PC-9 (cell line): ENCODE measurements around the gene INPP5A. TPM values are rescaled to one million over a fixed set of nuclear protein-coding genes. Genes with fewer than 3 reads are reported as not detected.

ENCODE experiments used
- BruUV-seq: library from RNA; stranded (reverse); fragments of 400-500 nt; replicated peaks from 2 replicates; lab custom pipeline; 2021; lab: Mats Ljungman, UMichigan
- CTCF ChIA-PET: fragments of 300-600 bp; sonication (Branson Sonifier 250); formaldehyde crosslinking; loops from one replicate; lab custom pipeline; 2022; ENCODE audit warnings: antibody characterized with exemption; lab: Charles Lee
- POLR2A ChIA-PET: fragments of 300-600 bp; sonication (Branson Sonifier 250); formaldehyde crosslinking; loops from one replicate; lab custom pipeline; 2022; ENCODE audit warnings: antibody characterized with exemption; ENCODE audit not compliant: unreplicated experiment; lab: Charles Lee
- DNase-seq, 2 experiments: peaks; one replicate each; pipeline versions ENCODE4 v3.0.0 to v3.0.0-alpha.2; 2015 to 2022; ENCODE audit warnings: mixed read lengths in 1 of 2
- H2AFZ ChIP-seq: fragments of 200-600 bp; sonication (generic); 2 replicates; pipeline ENCODE4 v1.8.1; 2017; ENCODE audit warnings: antibody characterized with exemption
- H3F3A ChIP-seq: fragments of 200-600 bp; sonication (generic); 2 replicates; pipeline ENCODE4 v1.8.1; 2017; ENCODE audit warnings: antibody characterized with exemption, mild to moderate bottlenecking, low read depth; ENCODE audit not compliant: insufficient read depth
- H3K27ac ChIP-seq: fragments of 200-600 bp; sonication (generic); 2 replicates; pipeline ENCODE4 v1.6.1; 2016; ENCODE audit warnings: mixed run types
- H3K27me3 ChIP-seq: fragments of 200-600 bp; sonication (generic); 2 replicates; pipeline ENCODE4 v1.6.1; 2016; ENCODE audit warnings: low read depth, mixed run types; ENCODE audit not compliant: insufficient read depth
- H3K36me3 ChIP-seq: fragments of 200-600 bp; sonication (generic); 2 replicates; pipeline ENCODE4 v1.6.1; 2016; ENCODE audit warnings: low read depth, mixed run types
- H3K4me1 ChIP-seq: fragments of 200-600 bp; sonication (generic); replicated peaks from 2 replicates; pipeline ENCODE4 v1.6.1; 2016; ENCODE audit warnings: mixed run types; ENCODE audit not compliant: insufficient read depth
- H3K4me2 ChIP-seq: fragments of 200-600 bp; sonication (generic); 2 replicates; pipeline ENCODE4 v1.6.1; 2017; ENCODE audit warnings: mixed run types
- H3K4me3 ChIP-seq: fragments of 200-600 bp; sonication (generic); 2 replicates; pipeline ENCODE4 v1.6.1; 2016; ENCODE audit warnings: mixed run types
- H3K79me2 ChIP-seq: fragments of 200-600 bp; sonication (generic); 2 replicates; pipeline ENCODE4 v1.6.1; 2017; ENCODE audit warnings: low read depth, mixed run types
- H3K9me2 ChIP-seq: fragments of 200-600 bp; sonication (generic); 2 replicates; pipeline ENCODE4 v1.8.1; 2017; ENCODE audit warnings: mild to moderate bottlenecking; ENCODE audit not compliant: insufficient read depth
- H3K9me3 ChIP-seq: fragments of 200-600 bp; sonication (generic); 2 replicates; pipeline ENCODE4 v1.8.1; 2016; ENCODE audit warnings: low read depth; ENCODE audit not compliant: insufficient read depth
- H4K20me1 ChIP-seq: fragments of 200-600 bp; sonication (generic); 2 replicates; pipeline ENCODE4 v1.8.1; 2017; ENCODE audit not compliant: insufficient read depth
- EZH2 ChIP-seq: fragments of 200-600 bp; sonication (generic); IDR thresholded peaks from 2 replicates; pipeline ENCODE4 v1.8.0; 2017; ENCODE audit warnings: antibody characterized with exemption, low read depth
- intact Hi-C: fragments of 100-400 bp; cut with micrococcal nuclease; formaldehyde crosslinking; loops from one replicate; pipeline ENCODE4 v1.10.0; 2022; ENCODE audit not compliant: unreplicated experiment
- total RNA-seq: library from RNA; stranded (reverse); gene quantifications from 2 replicates; pipeline ENCODE4 v1.2.3, GENCODE V29; 2021
- TF ChIP-seq, protein P1 (sequence below): fragments of 200-600 bp; sonication (generic); conservative IDR thresholded peaks from 2 replicates; pipeline ENCODE4 v1.6.1; 2017; ENCODE audit warnings: mixed run types, antibody characterized with exemption, mild to moderate bottlenecking, moderate library complexity

The INPP5A gene
- total RNA-seq, 1 experiment from 2014 or later: 18.4 TPM

- no peak overlapping the region for H3K27ac ChIP-seq
- BruUV-seq: no TSS peak
- H3K4me2 ChIP-seq: no peak overlapping the region
- no peak for DNase-seq
- no peaks in the 10 kb centered on the region for H3K36me3 ChIP-seq
- ChIA-PET CTCF (no interaction called here), POLR2A (no interaction called here)
- no peak overlapping the region for H2AFZ ChIP-seq
- H4K20me1 ChIP-seq: no peaks in the 10 kb centered on the region
- intact Hi-C loops: no loop called here
- no peaks in the 10 kb centered on the region for H3F3A ChIP-seq
- no peaks in the 10 kb centered on the region for H3K79me2 ChIP-seq
- H3K27me3 ChIP-seq: no peaks in the 10 kb centered on the region
- H3K9me3 ChIP-seq: no peaks in the 10 kb centered on the region
- H3K4me3 ChIP-seq: no peak overlapping the region
- no peak for TF ChIP-seq EZH2
- TF ChIP-seq, protein P1, sequence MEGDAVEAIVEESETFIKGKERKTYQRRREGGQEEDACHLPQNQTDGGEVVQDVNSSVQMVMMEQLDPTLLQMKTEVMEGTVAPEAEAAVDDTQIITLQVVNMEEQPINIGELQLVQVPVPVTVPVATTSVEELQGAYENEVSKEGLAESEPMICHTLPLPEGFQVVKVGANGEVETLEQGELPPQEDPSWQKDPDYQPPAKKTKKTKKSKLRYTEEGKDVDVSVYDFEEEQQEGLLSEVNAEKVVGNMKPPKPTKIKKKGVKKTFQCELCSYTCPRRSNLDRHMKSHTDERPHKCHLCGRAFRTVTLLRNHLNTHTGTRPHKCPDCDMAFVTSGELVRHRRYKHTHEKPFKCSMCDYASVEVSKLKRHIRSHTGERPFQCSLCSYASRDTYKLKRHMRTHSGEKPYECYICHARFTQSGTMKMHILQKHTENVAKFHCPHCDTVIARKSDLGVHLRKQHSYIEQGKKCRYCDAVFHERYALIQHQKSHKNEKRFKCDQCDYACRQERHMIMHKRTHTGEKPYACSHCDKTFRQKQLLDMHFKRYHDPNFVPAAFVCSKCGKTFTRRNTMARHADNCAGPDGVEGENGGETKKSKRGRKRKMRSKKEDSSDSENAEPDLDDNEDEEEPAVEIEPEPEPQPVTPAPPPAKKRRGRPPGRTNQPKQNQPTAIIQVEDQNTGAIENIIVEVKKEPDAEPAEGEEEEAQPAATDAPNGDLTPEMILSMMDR: no peak
- no peaks in the 10 kb centered on the region for H3K4me1 ChIP-seq
- H3K9me2 ChIP-seq: no peaks in the 10 kb centered on the region
These were observed 19.4 kb downstream of the INPP5A start for GRCh38 chr10:132556994-132557441.

DNA sequence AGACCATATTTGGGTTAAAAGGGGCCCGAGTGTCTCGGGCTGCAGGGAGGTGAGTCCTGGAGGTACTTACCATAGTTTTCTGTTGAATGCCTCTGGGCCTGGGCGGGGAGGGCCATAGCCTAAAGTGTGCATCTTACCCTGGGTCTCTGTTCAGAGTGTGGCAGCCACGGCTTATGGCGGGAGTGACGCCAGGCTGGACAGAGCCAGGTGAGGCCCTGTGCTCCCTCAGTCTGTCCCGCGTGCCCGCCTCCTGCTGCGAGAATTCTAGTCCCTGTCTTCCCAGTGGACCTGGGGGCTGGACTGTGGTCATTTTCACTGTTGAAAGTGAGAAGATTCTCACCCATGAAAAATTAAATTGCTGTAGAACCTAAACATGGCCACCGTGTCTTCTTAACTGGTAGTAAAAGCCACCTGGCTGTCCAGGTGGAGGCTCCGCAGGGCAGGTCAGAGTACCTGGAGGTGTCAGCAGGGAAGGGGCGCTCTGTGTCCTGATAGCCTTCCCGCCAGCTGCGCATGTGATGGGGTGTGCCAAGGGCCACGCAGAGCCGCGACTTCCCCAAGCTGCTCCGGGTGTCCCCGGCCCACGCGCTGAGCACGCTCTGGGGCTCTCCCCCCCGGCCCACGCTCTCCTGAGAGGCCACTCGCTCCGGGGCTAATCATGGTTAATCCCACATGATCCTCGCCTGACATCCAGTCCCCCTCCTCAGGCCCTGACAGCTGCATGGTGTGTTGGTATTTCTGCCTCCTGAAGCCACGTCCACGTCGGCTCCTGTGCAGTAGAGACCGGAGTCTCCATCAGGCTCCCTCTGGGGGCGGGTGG lies 20.3 kb downstream of the INPP5A start:
- ChIA-PET POLR2A (no interaction called here), CTCF (no interaction called here)
- H3K9me2 ChIP-seq: no peaks in the 10 kb centered on the region
- no peaks in the 10 kb centered on the region for H3K9me3 ChIP-seq
- no peaks in the 10 kb centered on the region for H3K27me3 ChIP-seq
- BruUV-seq: no TSS peak
- H3K36me3 ChIP-seq: no peaks in the 10 kb centered on the region
- DNase-seq: no peak
- intact Hi-C loops: no loop called here
- H4K20me1 ChIP-seq: no peaks in the 10 kb centered on the region
- no peaks in the 10 kb centered on the region for H3K79me2 ChIP-seq
- no peak overlapping the region for H3K27ac ChIP-seq
- no peak overlapping the region for H3K4me3 ChIP-seq
- H3F3A ChIP-seq: no peaks in the 10 kb centered on the region
- no peak for TF ChIP-seq EZH2
- TF ChIP-seq, protein P1: no peak
- no peaks in the 10 kb centered on the region for H3K4me1 ChIP-seq
- no peak overlapping the region for H2AFZ ChIP-seq
- H3K4me2 ChIP-seq: no peak overlapping the region

DNA sequence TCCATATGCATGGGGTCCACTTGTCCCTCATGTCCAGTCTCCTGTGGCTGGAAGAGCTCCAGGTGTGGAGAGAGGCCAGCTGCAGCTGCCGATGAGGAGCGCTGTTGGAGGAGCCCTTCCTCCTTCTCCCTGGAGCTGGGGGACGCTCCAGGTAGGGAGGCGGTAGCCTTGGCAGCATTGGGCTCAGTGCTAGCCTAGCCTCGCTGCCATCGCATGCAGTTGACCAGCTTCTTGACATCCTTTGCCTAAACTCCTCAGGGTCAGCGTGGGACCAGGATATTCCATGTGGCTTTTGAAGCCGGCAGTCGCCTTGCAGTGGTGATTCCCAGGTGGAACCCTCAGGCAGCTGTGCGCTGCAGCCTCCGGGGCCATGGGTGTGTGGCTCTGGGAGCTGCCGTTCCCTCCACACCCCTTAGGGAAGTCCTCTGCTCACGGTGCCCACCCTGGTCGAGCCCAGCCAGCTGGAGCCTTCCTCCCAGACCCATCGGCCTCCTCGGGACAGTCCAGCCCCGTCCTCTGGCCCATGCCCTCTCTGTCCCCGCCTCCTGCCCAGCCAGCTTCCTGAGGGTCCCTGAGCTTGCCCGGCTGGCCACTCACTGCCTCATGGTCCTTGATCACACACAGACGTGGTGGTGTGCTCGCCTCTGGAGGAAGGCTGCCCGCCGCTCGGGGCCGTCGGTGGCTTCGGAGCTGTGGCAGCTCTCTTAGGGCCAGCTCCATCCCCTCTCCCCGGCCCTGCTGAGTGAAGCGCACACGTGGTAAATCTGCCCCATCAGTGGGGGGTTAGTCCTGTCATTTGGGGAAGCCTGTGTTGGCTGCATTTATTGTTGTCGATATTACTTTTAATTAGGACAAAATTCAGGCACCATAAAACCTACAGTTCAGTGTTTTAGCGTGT lies 21.2 kb downstream of the INPP5A start:
- POLR2A ChIA-PET: no interaction called here
- Histone ChIP-seq H3K9me2 (no peaks in the 10 kb centered on the region), H3K27me3 (no peaks in the 10 kb centered on the region), H3K4me3 (no peak overlapping the region), H3K9me3 (no peaks in the 10 kb centered on the region), H3K36me3 (no peaks in the 10 kb centered on the region), H3K79me2 (no peaks in the 10 kb centered on the region), H3F3A (no peaks in the 10 kb centered on the region), H4K20me1 (no peaks in the 10 kb centered on the region), H3K27ac (no peak overlapping the region), H3K4me1 (no peaks in the 10 kb centered on the region), H2AFZ (no peak overlapping the region), H3K4me2 (no peak overlapping the region)
- no peak for DNase-seq
- CTCF ChIA-PET: no interaction called here
- TF ChIP-seq, protein P1: no peak
- TF ChIP-seq EZH2: no peak
- BruUV-seq: no TSS peak
- intact Hi-C loops: no loop called here
